PC-3 (cell line): ENCODE measurements around the gene ETS1. TPM values are rescaled to one million over a fixed set of nuclear protein-coding genes. Genes with fewer than 3 reads are reported as not detected.

Experiments
- ATAC-seq: fragments of 200-7000 bp; cut with Tn5 transposase; 2 replicates; pipeline ENCODE4 v1.9.1; 2020; ENCODE audit warnings: mild to moderate bottlenecking, moderate library complexity
- BruUV-seq: library from RNA; stranded (reverse); fragments of 400-500 nt; replicated peaks from 2 replicates; lab custom pipeline; 2021; lab: Mats Ljungman, UMichigan
- CTCF ChIA-PET: fragments of 300-600 bp; sonication (Branson Sonifier 250); formaldehyde crosslinking; loops from one replicate; lab custom pipeline; 2022; ENCODE audit warnings: antibody characterized with exemption; lab: Charles Lee
- POLR2A ChIA-PET: fragments of 300-600 bp; sonication (Branson Sonifier 250); formaldehyde crosslinking; loops from one replicate; lab custom pipeline; 2022; ENCODE audit warnings: antibody characterized with exemption; ENCODE audit not compliant: unreplicated experiment; lab: Charles Lee
- DNase-seq: peaks from one replicate; pipeline ENCODE4 v3.0.0-alpha.2; 2015
- H2AFZ ChIP-seq: fragments of 300-600 bp; sonication (generic); 2 replicates; pipeline ENCODE4 v1.6.0; 2016; ENCODE audit warnings: antibody characterized with exemption, low read length
- H3F3A ChIP-seq: fragments of 300-600 bp; sonication (generic); one replicate; pipeline ENCODE4 v1.6.0; 2017; ENCODE audit warnings: antibody characterized with exemption, low read length, control low read depth, mild to moderate bottlenecking; ENCODE audit not compliant: unreplicated experiment
- H3K27ac ChIP-seq: fragments of 300-600 bp; sonication (generic); 2 replicates; pipeline ENCODE4 v1.5.1; 2016; ENCODE audit warnings: mild to moderate bottlenecking, low read length
- H3K27me3 ChIP-seq: fragments of 300-600 bp; sonication (generic); 2 replicates; pipeline ENCODE4 v1.6.1; 2016; ENCODE audit warnings: low read length, mixed read lengths
- H3K36me3 ChIP-seq: fragments of 300-600 bp; sonication (generic); 2 replicates; pipeline ENCODE4 v1.6.1; 2016; ENCODE audit warnings: low read depth, mixed run types, low read length, mixed read lengths
- H3K4me1 ChIP-seq: fragments of 300-600 bp; sonication (generic); 2 replicates; pipeline ENCODE4 v1.5.1; 2016; ENCODE audit warnings: low read length; ENCODE audit not compliant: insufficient read depth
- H3K4me2 ChIP-seq: fragments of 300-600 bp; sonication (generic); 2 replicates; pipeline ENCODE4 v1.6.0; 2016; ENCODE audit warnings: low read length
- H3K4me3 ChIP-seq: fragments of 300-600 bp; sonication (generic); 2 replicates; pipeline ENCODE4 v1.5.1; 2016; ENCODE audit warnings: mild to moderate bottlenecking, low read length, mixed read lengths
- H3K79me2 ChIP-seq: fragments of 300-600 bp; sonication (generic); 2 replicates; pipeline ENCODE4 v1.6.1; 2017; ENCODE audit warnings: low read length, mixed read lengths
- H3K9ac ChIP-seq: fragments of 300-600 bp; sonication (generic); 2 replicates; pipeline ENCODE4 v1.6.0; 2016; ENCODE audit warnings: mild to moderate bottlenecking, low read length
- H3K9me2 ChIP-seq: fragments of 300-600 bp; sonication (generic); replicated peaks from 2 replicates; pipeline ENCODE4 v1.6.1; 2016; ENCODE audit warnings: mixed run types, low read length, mixed read lengths
- H3K9me3 ChIP-seq: fragments of 300-600 bp; sonication (generic); 2 replicates; pipeline ENCODE4 v1.6.1; 2016; ENCODE audit warnings: low read length, mixed read lengths
- H4K20me1 ChIP-seq: fragments of 300-600 bp; sonication (generic); 2 replicates; pipeline ENCODE4 v1.6.1; 2016; ENCODE audit warnings: low read length, mixed read lengths
- EZH2 ChIP-seq: fragments of 300-600 bp; sonication (generic); IDR thresholded peaks from one replicate; pipeline ENCODE4 v1.6.1; 2017; ENCODE audit warnings: antibody characterized with exemption, mild to moderate bottlenecking, low read length; ENCODE audit not compliant: unreplicated experiment
- EZH2phosphoT487 ChIP-seq: fragments of 300-600 bp; sonication (generic); IDR thresholded peaks from 2 replicates; pipeline ENCODE4 v1.6.1; 2018; ENCODE audit warnings: mild to moderate bottlenecking, antibody characterized with exemption, low read length, borderline replicate concordance
- intact Hi-C: fragments of 100-400 bp; cut with micrococcal nuclease; formaldehyde crosslinking; loops from 2 replicates; pipeline ENCODE4 v1.9.0; 2023
- total RNA-seq: library from RNA; depleted of rRNA; stranded (reverse); fragments of >200 nt; gene quantifications from 2 replicates; pipeline ENCODE4 v1.2.3, GENCODE V29; 2014
- TF ChIP-seq, protein P1 (sequence below): fragments of 300-600 bp; sonication (generic); conservative IDR thresholded peaks from 2 replicates; pipeline ENCODE4 v1.5.1; 2017; ENCODE audit warnings: antibody characterized with exemption, low read depth, mild to moderate bottlenecking, low read length

ETS1 gene
- total RNA-seq, 1 experiment from 2014 or later, result 52.0 TPM

- Histone ChIP-seq H3K4me1 (peaks cover 15% of the 10 kb centered on the region), H3K27me3 (no peaks in the 10 kb centered on the region), H3K79me2 (no peaks in the 10 kb centered on the region), H3K27ac (no peak overlapping the region), H3K4me2 (no peak overlapping the region), H3K9me3 (no peaks in the 10 kb centered on the region), H3K36me3 (no peaks in the 10 kb centered on the region), H3K9ac (no peak overlapping the region), H3F3A (no peaks in the 10 kb centered on the region), H2AFZ (no peak overlapping the region), H4K20me1 (no peaks in the 10 kb centered on the region), H3K4me3 (no peak overlapping the region), H3K9me2 (no peaks in the 10 kb centered on the region)
- intact Hi-C loops, result no loop called here
- ChIA-PET POLR2A (no interaction called here), CTCF (no interaction called here)
- no peak for DNase-seq
- ATAC-seq, result no peak
- no TSS peak for BruUV-seq
- TF ChIP-seq, protein P1, sequence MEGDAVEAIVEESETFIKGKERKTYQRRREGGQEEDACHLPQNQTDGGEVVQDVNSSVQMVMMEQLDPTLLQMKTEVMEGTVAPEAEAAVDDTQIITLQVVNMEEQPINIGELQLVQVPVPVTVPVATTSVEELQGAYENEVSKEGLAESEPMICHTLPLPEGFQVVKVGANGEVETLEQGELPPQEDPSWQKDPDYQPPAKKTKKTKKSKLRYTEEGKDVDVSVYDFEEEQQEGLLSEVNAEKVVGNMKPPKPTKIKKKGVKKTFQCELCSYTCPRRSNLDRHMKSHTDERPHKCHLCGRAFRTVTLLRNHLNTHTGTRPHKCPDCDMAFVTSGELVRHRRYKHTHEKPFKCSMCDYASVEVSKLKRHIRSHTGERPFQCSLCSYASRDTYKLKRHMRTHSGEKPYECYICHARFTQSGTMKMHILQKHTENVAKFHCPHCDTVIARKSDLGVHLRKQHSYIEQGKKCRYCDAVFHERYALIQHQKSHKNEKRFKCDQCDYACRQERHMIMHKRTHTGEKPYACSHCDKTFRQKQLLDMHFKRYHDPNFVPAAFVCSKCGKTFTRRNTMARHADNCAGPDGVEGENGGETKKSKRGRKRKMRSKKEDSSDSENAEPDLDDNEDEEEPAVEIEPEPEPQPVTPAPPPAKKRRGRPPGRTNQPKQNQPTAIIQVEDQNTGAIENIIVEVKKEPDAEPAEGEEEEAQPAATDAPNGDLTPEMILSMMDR, result no peak
- no peak for TF ChIP-seq EZH2
- TF ChIP-seq EZH2phosphoT487, result no peak
These were observed 10.7 kb upstream of the ETS1 start for GRCh38 chr11:128598096-128598495.

DNA sequence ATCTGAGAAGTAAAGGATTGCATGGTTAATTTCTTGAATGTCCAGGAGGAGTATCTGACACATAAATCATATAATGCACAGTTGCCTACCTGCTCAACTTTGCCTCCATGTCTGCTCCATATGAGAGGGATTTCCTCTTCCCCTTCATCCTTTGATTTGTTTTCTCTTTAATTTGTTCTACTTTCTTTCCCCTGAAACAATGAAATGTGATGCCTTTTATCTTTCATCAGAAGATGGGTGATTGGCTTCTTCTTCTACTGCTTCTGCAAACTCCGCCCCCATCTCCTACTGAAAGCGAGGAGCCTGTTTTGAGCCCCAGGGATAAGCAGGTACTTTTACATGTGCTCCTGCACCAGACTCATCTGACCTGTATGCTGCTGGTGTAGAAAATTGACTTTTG is 9.9 kb upstream of the ETS1 start:
- CTCF ChIA-PET, result no interaction called here
- POLR2A ChIA-PET, result no interaction called here
- no peak for ATAC-seq

GRCh38 chr11:128596250-128596649 is 8.9 kb upstream of the ETS1 start:
- H3K4me2 ChIP-seq, result no peak overlapping the region
- H3K9me2 ChIP-seq, result no peaks in the 10 kb centered on the region
- H3K79me2 ChIP-seq, result no peaks in the 10 kb centered on the region
- ChIA-PET POLR2A (interaction anchor here (0.6 kb wide), 1 partner anchor 14 kb away, joined by 4 read pairs; no protein-coding TSS in a partner anchor), CTCF (no interaction called here)
- H2AFZ ChIP-seq, result no peak overlapping the region
- BruUV-seq, result no TSS peak
- no peak for ATAC-seq
- intact Hi-C loops, result no loop called here
- no peaks in the 10 kb centered on the region for H3F3A ChIP-seq
- no peaks in the 10 kb centered on the region for H3K27me3 ChIP-seq
- no peak overlapping the region for H3K27ac ChIP-seq
- H4K20me1 ChIP-seq, result no peaks in the 10 kb centered on the region
- DNase-seq, result no peak
- H3K9me3 ChIP-seq, result no peaks in the 10 kb centered on the region
- no peaks in the 10 kb centered on the region for H3K36me3 ChIP-seq
- peaks cover 15% of the 10 kb centered on the region for H3K4me1 ChIP-seq
- H3K9ac ChIP-seq, result no peak overlapping the region
- H3K4me3 ChIP-seq, result no peak overlapping the region
- no peak for TF ChIP-seq EZH2phosphoT487
- TF ChIP-seq, protein P1, result no peak

More for the DNA sequence above, 9.9 kb upstream of the ETS1 start:
- Histone ChIP-seq H3K9ac (no peak overlapping the region), H3F3A (no peaks in the 10 kb centered on the region), H3K4me3 (no peak overlapping the region), H3K27ac (no peak overlapping the region), H3K36me3 (no peaks in the 10 kb centered on the region), H3K9me2 (no peaks in the 10 kb centered on the region), H3K27me3 (no peaks in the 10 kb centered on the region), H2AFZ (no peak overlapping the region), H3K4me1 (peaks cover 15% of the 10 kb centered on the region), H3K9me3 (no peaks in the 10 kb centered on the region), H3K4me2 (no peak overlapping the region), H3K79me2 (no peaks in the 10 kb centered on the region), H4K20me1 (no peaks in the 10 kb centered on the region)
- BruUV-seq, result no TSS peak
- DNase-seq, result no peak
- TF ChIP-seq, protein P1, result no peak
- TF ChIP-seq EZH2phosphoT487 (no peak), EZH2 (no peak)
- intact Hi-C loops, result no loop called here
